ENCODE measurements around the gene FER. TPM values are rescaled to one million over a fixed set of nuclear protein-coding genes. Genes with fewer than 3 reads are reported as not detected.

FER gene
- polyA plus RNA-seq, 1 donor (not counting 4 experiments of a cell fraction or from before 2014, with no cell fraction given), result 17.1 TPM

DNA sequence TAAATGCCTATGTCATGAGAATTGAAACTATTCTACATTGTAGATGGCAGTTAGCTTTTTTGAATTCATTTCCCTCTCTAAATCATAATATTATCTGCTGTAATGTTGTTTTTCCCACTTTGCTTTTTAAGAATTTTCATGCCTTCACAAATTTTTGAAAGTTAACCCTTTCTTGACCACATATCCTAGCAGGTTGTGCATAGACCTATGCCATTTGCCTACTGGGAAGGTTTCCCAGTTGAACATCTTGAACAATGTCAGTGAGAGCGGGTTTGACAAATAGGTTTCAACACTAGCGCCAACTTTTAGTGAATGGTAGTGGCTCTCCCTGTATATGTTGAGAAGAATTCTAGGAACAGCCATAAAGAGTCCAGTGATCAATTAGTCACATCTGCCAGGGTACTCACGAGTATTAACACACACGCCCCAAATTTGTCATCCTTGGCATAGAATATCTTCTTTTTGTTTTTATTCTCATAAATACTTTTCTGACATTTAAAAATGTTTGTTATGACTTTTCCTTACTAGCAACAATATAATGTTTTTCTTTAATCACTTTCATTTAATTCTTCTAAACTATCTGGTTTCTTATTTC is 354.5 kb downstream of the FER start:
- TF ChIP-seq, protein P1, sequence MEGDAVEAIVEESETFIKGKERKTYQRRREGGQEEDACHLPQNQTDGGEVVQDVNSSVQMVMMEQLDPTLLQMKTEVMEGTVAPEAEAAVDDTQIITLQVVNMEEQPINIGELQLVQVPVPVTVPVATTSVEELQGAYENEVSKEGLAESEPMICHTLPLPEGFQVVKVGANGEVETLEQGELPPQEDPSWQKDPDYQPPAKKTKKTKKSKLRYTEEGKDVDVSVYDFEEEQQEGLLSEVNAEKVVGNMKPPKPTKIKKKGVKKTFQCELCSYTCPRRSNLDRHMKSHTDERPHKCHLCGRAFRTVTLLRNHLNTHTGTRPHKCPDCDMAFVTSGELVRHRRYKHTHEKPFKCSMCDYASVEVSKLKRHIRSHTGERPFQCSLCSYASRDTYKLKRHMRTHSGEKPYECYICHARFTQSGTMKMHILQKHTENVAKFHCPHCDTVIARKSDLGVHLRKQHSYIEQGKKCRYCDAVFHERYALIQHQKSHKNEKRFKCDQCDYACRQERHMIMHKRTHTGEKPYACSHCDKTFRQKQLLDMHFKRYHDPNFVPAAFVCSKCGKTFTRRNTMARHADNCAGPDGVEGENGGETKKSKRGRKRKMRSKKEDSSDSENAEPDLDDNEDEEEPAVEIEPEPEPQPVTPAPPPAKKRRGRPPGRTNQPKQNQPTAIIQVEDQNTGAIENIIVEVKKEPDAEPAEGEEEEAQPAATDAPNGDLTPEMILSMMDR (optimal IDR thresholded peaks at IDR 0.05 in 1 of 3, IDR thresholded peaks at IDR 0.05 in 1 of 3, conservative IDR thresholded peaks at IDR 0.05 in 1 of 3; ENCODE audit: extremely low read depth in 1 of 3, insufficient read depth in 2 of 3, low read length in 3 of 3), result no peak
- no peak for TF ChIP-seq EZH2 (IDR thresholded peaks at IDR 0.05; ENCODE audit: low read length)
- H3K36me3 ChIP-seq (ENCODE audit: control insufficient read depth in 2 of 2, extremely low read depth in 1 of 2, insufficient read depth in 2 of 2, low read length in 2 of 2), result no peaks in the 10 kb centered on the region

DNA sequence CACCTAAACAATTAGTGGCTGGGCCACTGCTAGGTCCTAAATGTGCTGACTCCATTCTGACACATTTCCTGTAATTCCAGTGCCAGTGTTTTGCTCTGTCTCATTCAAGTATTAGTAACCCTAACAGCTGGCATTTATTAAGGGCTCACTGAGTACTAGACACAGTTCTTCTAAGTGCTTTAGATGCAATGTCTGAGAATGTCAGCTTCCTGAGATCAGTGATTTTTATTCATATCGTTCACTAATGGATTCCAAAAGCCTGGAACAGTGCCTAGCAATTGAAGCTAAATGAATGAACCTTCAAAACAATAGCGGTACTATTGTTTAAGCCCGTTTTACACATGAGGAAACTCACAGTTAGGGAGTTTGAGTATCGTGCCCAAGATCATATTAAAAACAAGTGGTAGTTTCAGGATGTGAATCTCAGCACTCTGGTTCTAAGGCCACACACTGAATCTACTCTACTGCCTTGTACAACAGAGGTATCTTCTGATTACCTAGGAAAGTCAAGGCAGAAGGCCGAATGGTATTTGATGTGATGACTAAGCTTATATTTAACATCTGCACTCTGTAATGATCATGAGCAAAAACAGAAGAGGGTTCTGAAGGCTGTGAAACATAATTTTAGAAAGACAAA is 358.1 kb downstream of the FER start:
- H3K79me2 ChIP-seq (ENCODE audit: control insufficient read depth, insufficient read depth, low read length), result no peaks in the 10 kb centered on the region
- DNase-seq (ENCODE audit: low read depth, low spot score), result no peak
- no peaks in the 10 kb centered on the region for H4K20me1 ChIP-seq (ENCODE audit: control insufficient read depth, extremely low read depth, insufficient read depth, low read length)
- FAIRE-seq, result peak; percentile 83
- dilution Hi-C loops (cut with MboI; ENCODE audit: extremely low pct_ligation_motif_present, low sequenced_read_pairs), result no loop called here
- H3K27me3 ChIP-seq (ENCODE audit: control insufficient read depth, extremely low read depth, insufficient read depth, low read length), result no peaks in the 10 kb centered on the region
- TF ChIP-seq, protein P1 (optimal IDR thresholded peaks at IDR 0.05 in 1 of 3, IDR thresholded peaks at IDR 0.05 in 1 of 3, conservative IDR thresholded peaks at IDR 0.05 in 1 of 3; ENCODE audit: extremely low read depth in 1 of 3, insufficient read depth in 2 of 3, low read length in 3 of 3), result no peak
- no peak for TF ChIP-seq EZH2 (IDR thresholded peaks at IDR 0.05; ENCODE audit: low read length)
- H2AFZ ChIP-seq (ENCODE audit: control insufficient read depth, low read length), result no peak overlapping the region
- H3K36me3 ChIP-seq (ENCODE audit: control insufficient read depth in 2 of 2, extremely low read depth in 1 of 2, insufficient read depth in 2 of 2, low read length in 2 of 2), result no peaks in the 10 kb centered on the region
- H3K9ac ChIP-seq (ENCODE audit: control insufficient read depth, extremely low read depth, insufficient read depth, low read length), result no peak overlapping the region
- peak overlapping the region; percentile 17 for H3K4me2 ChIP-seq (ENCODE audit: control insufficient read depth, extremely low read depth, insufficient read depth, low read depth, low read length)
- H3K27ac ChIP-seq (ENCODE audit: control insufficient read depth, insufficient read depth, low read length), result no peak overlapping the region
- H3K9me3 ChIP-seq (ENCODE audit: control insufficient read depth, low read depth, low read length), result no peaks in the 10 kb centered on the region
- H3K9me1 ChIP-seq (ENCODE audit: control insufficient read depth, extremely low read depth, insufficient read depth, low read length), result no peaks in the 10 kb centered on the region
- peaks cover 9% of the 10 kb centered on the region for H3K4me1 ChIP-seq (ENCODE audit: control insufficient read depth, extremely low read depth, insufficient read depth, low read length)
- H3K4me3 ChIP-seq (ENCODE audit: control insufficient read depth in 2 of 3, extremely low read depth in 1 of 3, insufficient read depth in 2 of 3, low read depth in 1 of 3, low read length in 3 of 3), result no peak overlapping the region

More for the DNA sequence above, 354.5 kb downstream of the FER start:
- Histone ChIP-seq H4K20me1 (ENCODE audit: control insufficient read depth, extremely low read depth, insufficient read depth, low read length) (no peaks in the 10 kb centered on the region), H3K4me3 (ENCODE audit: control insufficient read depth in 2 of 3, extremely low read depth in 1 of 3, insufficient read depth in 2 of 3, low read depth in 1 of 3, low read length in 3 of 3) (no peak overlapping the region), H3K27ac (ENCODE audit: control insufficient read depth, insufficient read depth, low read length) (no peak overlapping the region), H3K27me3 (ENCODE audit: control insufficient read depth, extremely low read depth, insufficient read depth, low read length) (no peaks in the 10 kb centered on the region), H3K9me3 (ENCODE audit: control insufficient read depth, low read depth, low read length) (no peaks in the 10 kb centered on the region), H3K9ac (ENCODE audit: control insufficient read depth, extremely low read depth, insufficient read depth, low read length) (no peak overlapping the region), H3K4me2 (ENCODE audit: control insufficient read depth, extremely low read depth, insufficient read depth, low read depth, low read length) (no peak overlapping the region), H3K79me2 (ENCODE audit: control insufficient read depth, insufficient read depth, low read length) (no peaks in the 10 kb centered on the region), H2AFZ (ENCODE audit: control insufficient read depth, low read length) (no peak overlapping the region), H3K4me1 (ENCODE audit: control insufficient read depth, extremely low read depth, insufficient read depth, low read length) (peaks cover 9% of the 10 kb centered on the region), H3K9me1 (ENCODE audit: control insufficient read depth, extremely low read depth, insufficient read depth, low read length) (no peaks in the 10 kb centered on the region)
- no peak for DNase-seq (ENCODE audit: low read depth, low spot score)
- dilution Hi-C loops (cut with MboI; ENCODE audit: extremely low pct_ligation_motif_present, low sequenced_read_pairs), result no loop called here
- FAIRE-seq, result no peak

Data from keratinocyte (primary cell).